Measurements from ENCODE around the gene RALGAPA1. TPM values are rescaled to one million over a fixed set of nuclear protein-coding genes. Genes with fewer than 3 reads are reported as not detected.

The RALGAPA1 gene
- total and polyA plus RNA-seq, 2 donors (not counting 1 experiment from before 2014, with no cell fraction given), result 17.3 to 94.0 TPM

DNA sequence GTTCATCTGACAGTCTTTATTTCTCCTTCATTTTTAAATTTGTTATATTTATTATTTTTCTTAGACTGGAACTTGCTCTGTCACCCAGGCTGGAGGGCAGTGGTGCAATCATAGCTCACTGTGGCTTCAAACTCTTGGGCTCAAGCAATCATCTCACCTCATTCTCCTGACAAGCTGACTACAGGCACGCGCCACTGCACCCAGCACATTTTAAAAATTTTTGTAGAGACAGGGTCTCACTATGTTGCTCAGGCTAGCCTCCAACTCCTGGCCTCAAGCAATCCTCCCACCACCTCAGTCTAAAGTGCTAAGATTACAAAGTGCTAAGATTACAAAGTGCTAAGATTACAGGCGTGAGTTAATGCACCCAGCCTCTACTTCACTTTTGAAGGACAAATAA, 96.6 kb downstream of the RALGAPA1 start:
- WGBS (ENCODE audit: insufficient coverage), result 100% methylated on average over 1 of the region's 3 CpGs
- CTCF ChIA-PET, result no interaction called here

GRCh38 chr14:35708062-35708461, 101.0 kb downstream of the RALGAPA1 start:
- H3K4me2 ChIP-seq (replicated peaks; ENCODE audit: low read depth, low read length, poor library complexity, severe bottlenecking), result no peak overlapping the region
- intact Hi-C loops (cut with micrococcal nuclease), result no loop called here
- no peaks in the 10 kb centered on the region for H3K27me3 ChIP-seq (replicated peaks in 1 of 4; ENCODE audit: control extremely low read depth in 1 of 4, control insufficient read depth in 3 of 4, insufficient read depth in 4 of 4, low read length in 3 of 4)
- H3K4me1 ChIP-seq (ENCODE audit: control insufficient read depth in 2 of 2, insufficient read depth in 2 of 2, low read length in 2 of 2), result no peaks in the 10 kb centered on the region
- H3K4me3 Mint-ChIP-seq, result no peak overlapping the region
- no peaks in the 10 kb centered on the region for H3K9me3 ChIP-seq (ENCODE audit: control extremely low read depth in 1 of 3, control insufficient read depth in 2 of 3, insufficient read depth in 1 of 3, low read length in 2 of 3)
- H3K27me3 Mint-ChIP-seq, result no peaks in the 10 kb centered on the region
- H3K79me2 ChIP-seq (ENCODE audit: control insufficient read depth, insufficient read depth, low read length), result no peaks in the 10 kb centered on the region
- WGBS (ENCODE audit: insufficient coverage), result no CpG with 5 or more reads among the region's 1 CpG
- DNase-seq (no peak), ATAC-seq (ENCODE audit: low read depth) (no peak)
- H3K27ac ChIP-seq (ENCODE audit: low read length in 2 of 2), result no peak overlapping the region
- POLR2A ChIA-PET, result no interaction called here
- no peak overlapping the region for H3K27ac Mint-ChIP-seq
- no peak overlapping the region for H3K9ac ChIP-seq (ENCODE audit: low read length)
- H3K4me1 Mint-ChIP-seq, result no peaks in the 10 kb centered on the region
- no peak overlapping the region for H2AFZ ChIP-seq (ENCODE audit: insufficient read depth, low read depth, low read length, poor library complexity, severe bottlenecking)
- H3K9me3 Mint-ChIP-seq (ENCODE audit: insufficient read depth), result no peaks in the 10 kb centered on the region
- TF ChIP-seq CTCF (IDR thresholded peaks at IDR 0.05) (no peak), EZH2 (IDR thresholded peaks at IDR 0.05; ENCODE audit: borderline replicate concordance, insufficient read depth, low read depth, low read length, poor library complexity, severe bottlenecking) (no peak)
- no peaks in the 10 kb centered on the region for H4K20me1 ChIP-seq (ENCODE audit: control insufficient read depth, insufficient read depth, low read length, poor library complexity, severe bottlenecking)
- H3K36me3 ChIP-seq (replicated peaks in 1 of 2; ENCODE audit: control extremely low read depth in 1 of 2, control insufficient read depth in 1 of 2, extremely low read depth in 1 of 2, insufficient read depth in 2 of 2, low read length in 1 of 2), result peaks cover 3% of the 10 kb centered on the region in 2 experiments
- CTCF ChIA-PET, result no interaction called here
- H3K4me3 ChIP-seq (ENCODE audit: control extremely low read depth in 1 of 5, extremely low read depth in 1 of 5, insufficient read depth in 1 of 5, low read depth in 2 of 5, low read length in 4 of 5), result no peak overlapping the region

More for the DNA sequence above, 96.6 kb downstream of the RALGAPA1 start:
- Mint-ChIP-seq H3K4me1 (no peaks in the 10 kb centered on the region), H3K9me3 (ENCODE audit: insufficient read depth) (no peaks in the 10 kb centered on the region), H3K27me3 (no peaks in the 10 kb centered on the region), H3K27ac (no peak overlapping the region), H3K4me3 (no peak overlapping the region)
- intact Hi-C loops (cut with micrococcal nuclease), result no loop called here
- H2AFZ ChIP-seq (ENCODE audit: insufficient read depth, low read depth, low read length, poor library complexity, severe bottlenecking), result no peak overlapping the region
- DNase-seq, result no peak
- no peak overlapping the region for H3K4me3 ChIP-seq (ENCODE audit: control extremely low read depth in 1 of 5, extremely low read depth in 1 of 5, insufficient read depth in 1 of 5, low read depth in 2 of 5, low read length in 4 of 5)
- H3K27ac ChIP-seq (ENCODE audit: low read length in 2 of 2), result no peak overlapping the region
- no peaks in the 10 kb centered on the region for H3K4me1 ChIP-seq (ENCODE audit: control insufficient read depth in 2 of 2, insufficient read depth in 2 of 2, low read length in 2 of 2)
- H3K9ac ChIP-seq (ENCODE audit: low read length), result no peak overlapping the region
- no peak overlapping the region for H3K4me2 ChIP-seq (replicated peaks; ENCODE audit: low read depth, low read length, poor library complexity, severe bottlenecking)
- H3K36me3 ChIP-seq (replicated peaks in 1 of 2; ENCODE audit: control extremely low read depth in 1 of 2, control insufficient read depth in 1 of 2, extremely low read depth in 1 of 2, insufficient read depth in 2 of 2, low read length in 1 of 2), result peaks cover 1 to 8% of the 10 kb centered on the region in 2 experiments
- POLR2A ChIA-PET, result no interaction called here
- no peaks in the 10 kb centered on the region for H4K20me1 ChIP-seq (ENCODE audit: control insufficient read depth, insufficient read depth, low read length, poor library complexity, severe bottlenecking)
- no peaks in the 10 kb centered on the region for H3K27me3 ChIP-seq (replicated peaks in 1 of 4; ENCODE audit: control extremely low read depth in 1 of 4, control insufficient read depth in 3 of 4, insufficient read depth in 4 of 4, low read length in 3 of 4)
- H3K79me2 ChIP-seq (ENCODE audit: control insufficient read depth, insufficient read depth, low read length), result no peaks in the 10 kb centered on the region
- no peaks in the 10 kb centered on the region for H3K9me3 ChIP-seq (ENCODE audit: control extremely low read depth in 1 of 3, control insufficient read depth in 2 of 3, insufficient read depth in 1 of 3, low read length in 2 of 3)
- no peak for ATAC-seq (ENCODE audit: low read depth)
- TF ChIP-seq CTCF (IDR thresholded peaks at IDR 0.05) (no peak), EZH2 (IDR thresholded peaks at IDR 0.05; ENCODE audit: borderline replicate concordance, insufficient read depth, low read depth, low read length, poor library complexity, severe bottlenecking) (no peak)
